ENCODE results near the gene CARF.

Gene CARF

DNA sequence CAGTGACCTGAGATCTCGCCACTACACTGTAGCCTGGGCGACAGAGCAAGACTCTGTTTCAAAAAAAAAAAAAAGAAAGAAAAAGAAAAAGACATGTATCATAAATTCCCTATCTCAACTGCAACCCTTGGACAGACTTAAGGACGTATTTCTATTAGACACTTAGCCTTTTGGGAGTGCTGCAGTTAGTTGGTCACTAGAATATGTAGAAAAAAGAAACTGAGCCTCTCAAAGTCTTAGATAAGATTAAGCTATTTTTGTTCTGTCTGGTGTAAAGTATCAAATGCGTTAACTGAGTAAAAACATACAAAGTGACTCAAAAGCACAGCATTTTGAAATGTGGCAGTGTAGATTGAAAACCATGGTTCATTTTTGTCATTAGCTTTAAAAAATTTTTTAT is 109.9 kb downstream of the CARF start:
- DNase-seq (ENCODE audit: low read depth): no peak

DNA sequence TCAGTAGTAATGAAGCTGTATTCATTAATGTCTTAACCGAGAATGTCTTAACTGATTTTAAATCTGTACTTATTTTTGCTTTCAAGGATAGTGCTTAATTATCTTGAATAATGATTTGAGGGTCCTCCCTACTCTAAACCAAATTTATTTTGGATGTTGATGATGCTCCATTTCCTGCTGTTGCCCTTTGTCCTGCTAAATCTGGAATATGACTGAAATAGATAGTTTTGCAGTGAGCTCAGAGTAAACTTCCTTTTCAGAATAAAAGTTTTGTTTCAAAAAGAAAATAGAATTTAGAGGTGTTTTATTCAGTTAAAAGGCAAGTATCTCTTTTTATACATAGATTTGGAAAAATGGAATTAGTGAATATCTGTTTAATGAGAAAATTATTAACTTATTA is 110.7 kb downstream of the CARF start:
- DNase-seq (ENCODE audit: low read depth): no peak

DNA sequence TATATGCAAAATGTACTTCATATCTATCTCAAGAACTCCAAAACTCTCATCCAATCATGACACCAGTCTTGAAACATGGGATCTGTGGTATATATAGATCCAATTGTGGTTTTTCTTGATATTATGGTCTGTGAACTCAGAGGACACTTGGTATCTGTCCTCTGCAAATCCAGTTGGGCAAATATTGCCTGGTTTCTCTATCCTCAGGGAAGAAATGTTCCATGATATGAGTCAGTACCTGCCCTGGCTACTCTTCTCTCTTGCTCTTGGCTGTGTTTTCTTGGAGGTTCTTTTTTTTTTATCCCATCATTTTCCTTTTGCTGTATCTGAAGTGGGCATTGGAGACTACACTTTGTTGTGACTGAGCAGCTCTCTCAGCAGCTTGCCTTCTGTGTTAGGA is 113.5 kb downstream of the CARF start:
- no peak for DNase-seq (ENCODE audit: low read depth)

DNA sequence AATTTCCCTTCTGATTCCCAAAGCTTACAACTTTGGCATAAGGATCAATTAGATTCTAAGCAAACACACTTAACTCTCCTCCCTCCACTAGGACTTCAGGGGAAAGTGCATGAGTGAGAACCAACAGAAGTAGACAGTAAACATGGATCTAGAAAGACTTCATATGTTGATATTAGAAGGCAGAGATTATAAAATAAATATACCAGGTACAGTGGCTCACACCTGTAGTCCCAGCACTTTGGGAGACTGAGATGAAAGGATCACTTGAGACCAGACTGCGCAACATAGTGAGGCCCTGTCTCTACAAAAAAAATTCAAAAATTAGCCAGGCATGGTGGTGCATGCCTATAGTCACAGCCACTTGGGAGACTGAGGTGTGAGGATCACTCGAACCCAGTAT is 118.5 kb downstream of the CARF start:
- no peak for DNase-seq (ENCODE audit: low read depth)

DNA sequence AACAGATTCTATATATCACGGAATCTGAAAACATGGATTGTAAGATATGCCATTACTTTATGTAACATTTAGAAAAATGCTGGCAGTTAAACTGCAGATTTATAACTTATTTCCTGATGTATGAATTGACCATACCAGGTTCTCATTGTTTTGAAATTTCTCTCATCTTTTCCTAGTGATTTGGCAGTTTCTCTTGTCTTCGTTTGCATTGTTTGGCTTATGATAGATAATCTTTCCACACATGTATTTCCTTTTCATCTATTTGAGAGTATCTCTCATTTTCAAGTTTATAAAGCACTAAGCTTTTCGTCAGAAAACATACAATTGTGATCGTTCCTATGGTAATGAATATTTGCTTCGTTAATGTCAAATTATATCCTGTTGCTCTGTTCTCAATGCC is 118.9 kb downstream of the CARF start:
- DNase-seq (ENCODE audit: low read depth): no peak

DNA sequence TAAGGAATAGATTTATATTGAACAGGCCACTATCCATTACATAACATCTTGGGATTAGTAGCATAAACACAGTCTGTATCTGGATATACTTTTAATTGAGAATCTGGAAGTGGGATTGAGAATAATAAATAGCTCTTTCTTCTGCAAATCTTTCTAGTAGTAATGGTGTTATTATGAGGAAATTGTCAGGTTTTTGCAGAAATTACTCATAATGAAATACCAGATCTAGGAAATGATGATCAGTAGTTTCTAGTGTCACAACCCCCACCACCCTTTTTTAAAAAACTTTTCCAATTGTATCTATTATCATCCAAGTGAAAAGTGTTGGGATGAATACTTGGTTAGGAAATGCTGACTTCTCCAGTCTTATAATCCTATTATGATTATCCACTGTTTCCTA is 121.3 kb downstream of the CARF start:
- DNase-seq (ENCODE audit: low read depth): no peak

DNA sequence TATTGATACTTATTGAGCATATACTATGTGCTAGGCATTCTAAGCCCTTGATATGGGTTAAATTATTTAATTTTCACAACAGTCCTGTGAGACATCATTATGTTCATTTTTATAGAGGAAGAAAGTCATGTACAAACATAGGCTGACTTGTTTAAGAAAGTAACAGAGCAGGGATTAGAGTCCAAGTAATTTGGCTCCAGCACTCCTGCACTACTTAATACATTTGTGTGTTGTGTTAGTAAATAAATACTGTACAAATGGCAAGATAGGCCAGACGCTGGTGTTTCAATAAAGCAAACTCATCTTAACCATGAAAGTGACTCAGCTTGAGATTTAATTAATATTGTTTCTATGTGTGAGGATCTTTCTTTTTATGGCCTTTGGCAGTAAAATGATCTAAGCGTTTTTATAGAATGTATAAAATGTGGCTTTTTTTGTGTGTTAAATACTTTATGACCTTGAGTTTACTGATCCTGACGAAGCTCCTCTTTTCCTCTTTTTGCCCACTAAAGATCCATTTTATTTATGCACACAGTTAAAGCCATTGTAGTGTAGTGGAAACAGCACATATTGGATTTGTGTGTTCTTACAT is 123.9 kb downstream of the CARF start:
- DNase-seq (ENCODE audit: low read depth): no peak

Data from HS-27A (cell line).